Panc1 (cell line): ENCODE data around the gene SRXN1. TPM values are rescaled to one million over a fixed set of nuclear protein-coding genes. Genes with fewer than 3 reads are reported as not detected.

ENCODE experiments used
- ATAC-seq: fragments of 200-7000 bp; cut with Tn5 transposase; 2 replicates; pipeline ENCODE4 v1.9.1; 2020; ENCODE audit warnings: mild to moderate bottlenecking, moderate library complexity
- BruUV-seq: library from RNA; stranded (reverse); fragments of 400-500 nt; replicated peaks from 2 replicates; lab custom pipeline; 2021; lab: Mats Ljungman, UMichigan
- CTCF ChIA-PET: fragments of 300-600 bp; sonication (Branson Sonifier 250); formaldehyde crosslinking; loops from one replicate; lab custom pipeline; 2022; ENCODE audit warnings: antibody characterized with exemption; lab: Charles Lee
- POLR2A ChIA-PET: fragments of 300-600 bp; sonication (Branson Sonifier 250); formaldehyde crosslinking; loops from one replicate; lab custom pipeline; 2022; ENCODE audit warnings: antibody characterized with exemption; lab: Charles Lee
- DNase-seq: peaks from one replicate; pipeline ENCODE4 v3.0.0-alpha.2; 2010; ENCODE audit warnings: low read depth, low spot score
- H3K27ac ChIP-seq: 2 replicates; pipeline ENCODE4 v1.5.1; 2011; ENCODE audit warnings: mild to moderate bottlenecking, low read length, inconsistent platforms
- H3K27me3 ChIP-seq: fragments of 200-500 bp; sonication (Bioruptor generic); 2 replicates; pipeline ENCODE4 v1.6.0; 2014; ENCODE audit warnings: low read length, inconsistent platforms; ENCODE audit not compliant: control insufficient read depth, insufficient read depth
- H3K36me3 ChIP-seq: fragments of 200-500 bp; sonication (Bioruptor generic); 2 replicates; pipeline ENCODE4 v1.5.1; 2014; ENCODE audit warnings: inconsistent platforms, mild to moderate bottlenecking, low read length, moderate library complexity; ENCODE audit not compliant: control insufficient read depth, insufficient read depth
- H3K4me1 ChIP-seq: 2 replicates; pipeline ENCODE4 v1.5.1; 2011; ENCODE audit warnings: inconsistent platforms, mild to moderate bottlenecking, low read length, moderate library complexity; ENCODE audit not compliant: control insufficient read depth, insufficient read depth
- H3K4me3 ChIP-seq, 2 experiments: 2 replicates each; pipeline ENCODE4 v1.5.1; 2011 to 2012; ENCODE audit warnings: low read depth in 2 of 2, low read length in 2 of 2, mild to moderate bottlenecking in 2 of 2, inconsistent platforms in 1 of 2, moderate library complexity in 1 of 2
- H3K9me3 ChIP-seq: fragments of 200-500 bp; sonication (Bioruptor generic); 2 replicates; pipeline ENCODE4 v1.5.1; 2014; ENCODE audit warnings: low read depth, mild to moderate bottlenecking, inconsistent platforms, low read length, moderate library complexity; ENCODE audit not compliant: control insufficient read depth, insufficient read depth
- POLR2AphosphoS5 ChIP-seq: IDR thresholded peaks from 2 replicates; pipeline ENCODE4 v1.6.1; 2012; ENCODE audit warnings: mild to moderate bottlenecking, low read depth, low read length, moderate library complexity
- SIN3A ChIP-seq: IDR thresholded peaks from 2 replicates; pipeline ENCODE4 v1.6.1; 2012; ENCODE audit warnings: low read depth, mild to moderate bottlenecking, low read length, moderate library complexity, borderline replicate concordance; ENCODE audit not compliant: insufficient read depth
- TCF7L2 ChIP-seq: IDR thresholded peaks from 2 replicates; pipeline ENCODE4 v1.6.1; 2011; ENCODE audit warnings: mild to moderate bottlenecking, low read depth, low read length, inconsistent platforms
- in situ Hi-C: cut with HindIII; loops from 2 replicates; pipeline ENCODE4 v1.10.0; 2016; ENCODE audit warnings: low sequenced_read_pairs, low pct_unique_long_range_greater_than_20kb
- intact Hi-C: fragments of 100-400 bp; cut with micrococcal nuclease; formaldehyde crosslinking; loops from one replicate; pipeline ENCODE4 v1.10.0; 2022; ENCODE audit not compliant: unreplicated experiment
- total RNA-seq: library from RNA; stranded (reverse); gene quantifications from one replicate; pipeline ENCODE4 v1.2.1, GENCODE V29; 2021; ENCODE audit not compliant: unreplicated experiment
- TF ChIP-seq, protein P1 (sequence below): fragments of 450-650 bp; IDR thresholded peaks from 2 replicates; pipeline ENCODE4 v1.5.1; 2017; ENCODE audit warnings: mild to moderate bottlenecking
- TF ChIP-seq, protein P2 (sequence below), 2 experiments: IDR thresholded peaks; 2 replicates each; pipeline ENCODE4 v1.6.1; 2011 to 2012; ENCODE audit warnings: low read depth in 2 of 2, control low read depth in 1 of 2, low read length in 1 of 2, mild to moderate bottlenecking in 1 of 2, moderate library complexity in 1 of 2; ENCODE audit not compliant: insufficient read depth in 1 of 2

Gene SRXN1
- total RNA-seq, 1 experiment from 2014 or later, result 34.5 TPM

DNA sequence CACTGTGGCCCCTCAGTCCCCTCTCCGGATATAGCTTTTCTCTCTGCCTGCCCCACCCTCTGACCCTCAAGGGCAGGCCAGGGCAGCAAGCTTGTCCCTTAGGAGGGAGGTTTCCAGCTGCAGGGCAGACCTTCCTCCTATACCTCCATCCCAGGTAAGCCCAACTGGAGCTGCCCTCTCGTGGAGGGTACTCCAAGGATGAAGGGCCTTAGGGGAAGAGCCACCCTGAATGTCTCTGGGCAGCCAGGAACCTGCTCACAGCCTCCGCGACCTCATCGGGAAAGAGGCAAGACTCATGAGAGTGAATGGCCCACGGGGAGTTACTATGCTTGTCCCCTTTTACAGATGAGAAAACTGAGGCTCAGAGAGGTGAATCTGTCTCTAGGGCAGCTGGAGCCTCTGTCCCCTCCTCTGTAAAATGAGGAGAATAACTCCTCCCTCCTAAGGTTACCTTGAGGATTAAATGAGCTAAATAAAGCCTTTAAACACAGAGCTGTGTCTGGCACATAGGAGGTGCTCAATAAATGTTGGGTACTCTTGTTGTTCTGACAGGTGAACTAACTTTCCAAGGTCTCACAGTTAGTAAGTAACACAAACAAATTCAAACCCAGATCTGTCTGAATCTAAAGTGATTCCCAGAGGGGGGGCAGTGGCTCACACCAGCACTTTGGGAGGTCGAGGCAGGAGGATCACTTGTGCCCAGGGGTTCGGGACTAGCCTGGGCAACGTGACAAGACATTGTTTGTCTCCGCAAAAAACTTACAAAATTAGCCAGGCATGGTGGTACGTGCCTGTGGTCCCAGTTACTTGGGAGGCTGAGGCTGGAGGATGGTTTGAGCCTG lies 12.1 kb downstream of the SRXN1 start:
- intact Hi-C loops (no loop called here), in situ Hi-C loops (no loop called here)
- H3K27ac ChIP-seq, result no peak overlapping the region
- no peaks in the 10 kb centered on the region for H3K36me3 ChIP-seq
- H3K27me3 ChIP-seq, result no peaks in the 10 kb centered on the region
- peaks cover 4% of the 10 kb centered on the region for H3K4me1 ChIP-seq
- POLR2A ChIA-PET, result interaction anchor here (0.6 kb wide), 2 partner anchors 178 to 182 kb away, joined by 3 to 4 read pairs; no protein-coding TSS in a partner anchor
- BruUV-seq, result no TSS peak
- no peaks in the 10 kb centered on the region for H3K9me3 ChIP-seq
- TF ChIP-seq, protein P1, sequence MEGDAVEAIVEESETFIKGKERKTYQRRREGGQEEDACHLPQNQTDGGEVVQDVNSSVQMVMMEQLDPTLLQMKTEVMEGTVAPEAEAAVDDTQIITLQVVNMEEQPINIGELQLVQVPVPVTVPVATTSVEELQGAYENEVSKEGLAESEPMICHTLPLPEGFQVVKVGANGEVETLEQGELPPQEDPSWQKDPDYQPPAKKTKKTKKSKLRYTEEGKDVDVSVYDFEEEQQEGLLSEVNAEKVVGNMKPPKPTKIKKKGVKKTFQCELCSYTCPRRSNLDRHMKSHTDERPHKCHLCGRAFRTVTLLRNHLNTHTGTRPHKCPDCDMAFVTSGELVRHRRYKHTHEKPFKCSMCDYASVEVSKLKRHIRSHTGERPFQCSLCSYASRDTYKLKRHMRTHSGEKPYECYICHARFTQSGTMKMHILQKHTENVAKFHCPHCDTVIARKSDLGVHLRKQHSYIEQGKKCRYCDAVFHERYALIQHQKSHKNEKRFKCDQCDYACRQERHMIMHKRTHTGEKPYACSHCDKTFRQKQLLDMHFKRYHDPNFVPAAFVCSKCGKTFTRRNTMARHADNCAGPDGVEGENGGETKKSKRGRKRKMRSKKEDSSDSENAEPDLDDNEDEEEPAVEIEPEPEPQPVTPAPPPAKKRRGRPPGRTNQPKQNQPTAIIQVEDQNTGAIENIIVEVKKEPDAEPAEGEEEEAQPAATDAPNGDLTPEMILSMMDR, result no peak
- TF ChIP-seq, protein P2, sequence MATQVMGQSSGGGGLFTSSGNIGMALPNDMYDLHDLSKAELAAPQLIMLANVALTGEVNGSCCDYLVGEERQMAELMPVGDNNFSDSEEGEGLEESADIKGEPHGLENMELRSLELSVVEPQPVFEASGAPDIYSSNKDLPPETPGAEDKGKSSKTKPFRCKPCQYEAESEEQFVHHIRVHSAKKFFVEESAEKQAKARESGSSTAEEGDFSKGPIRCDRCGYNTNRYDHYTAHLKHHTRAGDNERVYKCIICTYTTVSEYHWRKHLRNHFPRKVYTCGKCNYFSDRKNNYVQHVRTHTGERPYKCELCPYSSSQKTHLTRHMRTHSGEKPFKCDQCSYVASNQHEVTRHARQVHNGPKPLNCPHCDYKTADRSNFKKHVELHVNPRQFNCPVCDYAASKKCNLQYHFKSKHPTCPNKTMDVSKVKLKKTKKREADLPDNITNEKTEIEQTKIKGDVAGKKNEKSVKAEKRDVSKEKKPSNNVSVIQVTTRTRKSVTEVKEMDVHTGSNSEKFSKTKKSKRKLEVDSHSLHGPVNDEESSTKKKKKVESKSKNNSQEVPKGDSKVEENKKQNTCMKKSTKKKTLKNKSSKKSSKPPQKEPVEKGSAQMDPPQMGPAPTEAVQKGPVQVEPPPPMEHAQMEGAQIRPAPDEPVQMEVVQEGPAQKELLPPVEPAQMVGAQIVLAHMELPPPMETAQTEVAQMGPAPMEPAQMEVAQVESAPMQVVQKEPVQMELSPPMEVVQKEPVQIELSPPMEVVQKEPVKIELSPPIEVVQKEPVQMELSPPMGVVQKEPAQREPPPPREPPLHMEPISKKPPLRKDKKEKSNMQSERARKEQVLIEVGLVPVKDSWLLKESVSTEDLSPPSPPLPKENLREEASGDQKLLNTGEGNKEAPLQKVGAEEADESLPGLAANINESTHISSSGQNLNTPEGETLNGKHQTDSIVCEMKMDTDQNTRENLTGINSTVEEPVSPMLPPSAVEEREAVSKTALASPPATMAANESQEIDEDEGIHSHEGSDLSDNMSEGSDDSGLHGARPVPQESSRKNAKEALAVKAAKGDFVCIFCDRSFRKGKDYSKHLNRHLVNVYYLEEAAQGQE (IDR thresholded peaks at IDR 0.05; ENCODE audit: insufficient read depth in 1 of 2, low read depth in 2 of 2, low read length in 1 of 2), result no peak
- TF ChIP-seq POLR2AphosphoS5, result no peak
- TF ChIP-seq TCF7L2, result no peak
- no peak for TF ChIP-seq SIN3A
- CTCF ChIA-PET, result no interaction called here
- ATAC-seq (no peak), DNase-seq (no peak)
- no peak overlapping the region for H3K4me3 ChIP-seq

DNA sequence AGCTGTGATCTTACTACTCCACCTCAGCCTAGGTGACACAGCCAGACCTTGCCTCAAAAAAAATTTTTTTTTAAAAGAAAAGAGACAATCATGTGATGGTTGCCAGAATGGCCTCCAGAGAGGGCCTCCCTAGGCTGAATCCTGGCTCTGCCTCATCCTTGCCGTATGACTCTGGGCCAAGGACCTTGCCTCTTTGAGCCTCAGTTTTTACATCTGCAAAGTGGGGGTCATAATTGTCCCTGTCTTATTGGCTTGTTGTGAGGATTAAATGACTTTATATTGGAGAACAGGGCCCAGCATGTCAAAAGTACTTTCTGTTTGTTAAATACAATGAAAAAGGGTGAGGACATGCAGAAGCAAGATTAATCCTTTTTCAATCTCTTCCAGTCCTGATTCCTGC lies 14.4 kb downstream of the SRXN1 start:
- intact Hi-C loops (no loop called here), in situ Hi-C loops (no loop called here)
- ATAC-seq, result no peak
- no peak for DNase-seq
- H3K9me3 ChIP-seq, result no peaks in the 10 kb centered on the region
- H3K4me3 ChIP-seq, result no peak overlapping the region
- ChIA-PET POLR2A (no interaction called here), CTCF (no interaction called here)
- no peaks in the 10 kb centered on the region for H3K27me3 ChIP-seq
- BruUV-seq, result no TSS peak
- no peak overlapping the region for H3K27ac ChIP-seq
- TF ChIP-seq, protein P1, result no peak
- no peak for TF ChIP-seq POLR2AphosphoS5
- no peak for TF ChIP-seq TCF7L2
- TF ChIP-seq, protein P2 (IDR thresholded peaks at IDR 0.05; ENCODE audit: insufficient read depth in 1 of 2, low read depth in 2 of 2, low read length in 1 of 2), result no peak
- no peak for TF ChIP-seq SIN3A
- no peaks in the 10 kb centered on the region for H3K36me3 ChIP-seq
- no peaks in the 10 kb centered on the region for H3K4me1 ChIP-seq
